Activated naive CD4-positive, alpha-beta T cell treated with Interleukin-2 at 50 U/mL for 16 hours (primary cell): ENCODE data around the gene PKD2.
A peak's percentile ranks its signal among the peaks of the same experiment; 100 is the strongest.

Experiments
- DNase-seq: peaks from one replicate; pipeline ENCODE4 v3.0.0-alpha.2; 2020

The PKD2 gene

GRCh38 chr4:88028946-88029345 is 21.5 kb downstream of the PKD2 start:
- DNase-seq: no peak

- DNase-seq: no peak
Observed at GRCh38 chr4:88029556-88029955, 22.1 kb downstream of the PKD2 start.

- DNase-seq: no peak
Observed at GRCh38 chr4:88030565-88031310, 23.3 kb downstream of the PKD2 start.

- DNase-seq: peak; percentile 7
Observed at GRCh38 chr4:88033309-88033708, 25.9 kb downstream of the PKD2 start.

GRCh38 chr4:88035292-88035691 is 27.9 kb downstream of the PKD2 start:
- DNase-seq: no peak

- no peak for DNase-seq
Observed at GRCh38 chr4:88037447-88037846, 30.0 kb downstream of the PKD2 start.

GRCh38 chr4:88037936-88038335 is 30.5 kb downstream of the PKD2 start:
- no peak for DNase-seq

GRCh38 chr4:88040707-88041106 is 33.3 kb downstream of the PKD2 start:
- DNase-seq: no peak

- no peak for DNase-seq
Observed at GRCh38 chr4:88041626-88042025, 34.2 kb downstream of the PKD2 start.

- no peak for DNase-seq
Observed at GRCh38 chr4:88043001-88043400, 35.6 kb downstream of the PKD2 start.

- DNase-seq: no peak
Observed at GRCh38 chr4:88043586-88044340, 36.3 kb downstream of the PKD2 start.

- DNase-seq: no peak
Observed at GRCh38 chr4:88045021-88045420, 37.6 kb downstream of the PKD2 start.

- no peak for DNase-seq
Observed at GRCh38 chr4:88054229-88054628, 46.8 kb downstream of the PKD2 start.

GRCh38 chr4:88054901-88055300 is 47.5 kb downstream of the PKD2 start:
- no peak for DNase-seq

GRCh38 chr4:88058295-88058694 is 50.9 kb downstream of the PKD2 start:
- no peak for DNase-seq

- no peak for DNase-seq
Observed at GRCh38 chr4:88059766-88060165, 52.3 kb downstream of the PKD2 start.

GRCh38 chr4:88060431-88060830 is 53.0 kb downstream of the PKD2 start:
- DNase-seq: no peak

- no peak for DNase-seq
Observed at GRCh38 chr4:88062311-88062710, 54.9 kb downstream of the PKD2 start.

- DNase-seq: no peak
Observed at GRCh38 chr4:88062843-88063242, 55.4 kb downstream of the PKD2 start.

- no peak for DNase-seq
Observed at GRCh38 chr4:88063634-88064296, 56.3 kb downstream of the PKD2 start.

GRCh38 chr4:88064410-88064809 is 57.0 kb downstream of the PKD2 start:
- no peak for DNase-seq

GRCh38 chr4:88070031-88070430 is 62.6 kb downstream of the PKD2 start:
- no peak for DNase-seq

GRCh38 chr4:88075336-88075735 is 67.9 kb downstream of the PKD2 start:
- no peak for DNase-seq
